ENCODE data around the gene RAPGEF2.

Gene RAPGEF2

DNA sequence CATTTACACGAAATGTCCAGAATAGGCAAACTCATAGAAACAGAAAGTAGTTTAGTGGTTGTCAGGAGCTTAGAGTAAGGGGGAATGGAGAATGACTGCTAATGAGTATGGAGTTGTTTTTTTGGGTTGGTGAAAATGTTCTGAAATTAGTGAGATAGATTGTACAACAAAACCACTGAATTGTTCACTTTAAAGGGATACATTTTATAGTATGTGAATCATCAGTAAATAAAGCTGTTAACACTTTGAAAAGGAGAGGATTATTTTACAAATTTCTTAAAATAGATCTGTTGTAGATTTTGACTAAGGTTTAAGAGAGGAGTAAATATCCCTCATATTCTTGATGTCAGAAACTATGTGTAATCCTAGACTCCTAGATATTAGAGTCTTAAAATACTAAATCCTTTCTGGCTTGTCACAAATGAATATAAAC, 82.7 kb downstream of the RAPGEF2 start:
- no peaks in the 10 kb centered on the region for H3K36me3 ChIP-seq (ENCODE audit: control insufficient read depth, low read length)
- H3K79me2 ChIP-seq (ENCODE audit: control insufficient read depth, low read length), result peaks cover 8% of the 10 kb centered on the region; the same call in 1 of the 2 replicates
- H4K20me1 ChIP-seq (ENCODE audit: control insufficient read depth, insufficient read depth, low read depth, low read length), result no peaks in the 10 kb centered on the region
- H3K4me3 ChIP-seq (ENCODE audit: low read length), result no peak overlapping the region
- no peaks in the 10 kb centered on the region for H3K9me2 ChIP-seq (replicated peaks; ENCODE audit: control insufficient read depth, low read length)
- H3K4me2 ChIP-seq (ENCODE audit: low read length), result no peak overlapping the region
- no peaks in the 10 kb centered on the region for H3K27me3 ChIP-seq (ENCODE audit: control insufficient read depth, low read length)
- peaks cover 9% of the 10 kb centered on the region for H3K4me1 ChIP-seq (ENCODE audit: control insufficient read depth, low read length)
- H3F3A ChIP-seq (ENCODE audit: control insufficient read depth, insufficient read depth), result no peaks in the 10 kb centered on the region
- H3K27ac ChIP-seq (ENCODE audit: low read depth, low read length), result no peak overlapping the region
- no peaks in the 10 kb centered on the region for H3K9me3 ChIP-seq (ENCODE audit: control insufficient read depth, insufficient read depth, low read length)
- TF ChIP-seq, protein P1, sequence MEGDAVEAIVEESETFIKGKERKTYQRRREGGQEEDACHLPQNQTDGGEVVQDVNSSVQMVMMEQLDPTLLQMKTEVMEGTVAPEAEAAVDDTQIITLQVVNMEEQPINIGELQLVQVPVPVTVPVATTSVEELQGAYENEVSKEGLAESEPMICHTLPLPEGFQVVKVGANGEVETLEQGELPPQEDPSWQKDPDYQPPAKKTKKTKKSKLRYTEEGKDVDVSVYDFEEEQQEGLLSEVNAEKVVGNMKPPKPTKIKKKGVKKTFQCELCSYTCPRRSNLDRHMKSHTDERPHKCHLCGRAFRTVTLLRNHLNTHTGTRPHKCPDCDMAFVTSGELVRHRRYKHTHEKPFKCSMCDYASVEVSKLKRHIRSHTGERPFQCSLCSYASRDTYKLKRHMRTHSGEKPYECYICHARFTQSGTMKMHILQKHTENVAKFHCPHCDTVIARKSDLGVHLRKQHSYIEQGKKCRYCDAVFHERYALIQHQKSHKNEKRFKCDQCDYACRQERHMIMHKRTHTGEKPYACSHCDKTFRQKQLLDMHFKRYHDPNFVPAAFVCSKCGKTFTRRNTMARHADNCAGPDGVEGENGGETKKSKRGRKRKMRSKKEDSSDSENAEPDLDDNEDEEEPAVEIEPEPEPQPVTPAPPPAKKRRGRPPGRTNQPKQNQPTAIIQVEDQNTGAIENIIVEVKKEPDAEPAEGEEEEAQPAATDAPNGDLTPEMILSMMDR (IDR thresholded peaks at IDR 0.05; ENCODE audit: low read depth, low read length, poor library complexity, severe bottlenecking), result no peak
- no peak for TF ChIP-seq EZH2phosphoT487 (IDR thresholded peaks at IDR 0.05; ENCODE audit: borderline replicate concordance, low read length)

GRCh38 chr4:159188646-159189045, 85.8 kb downstream of the RAPGEF2 start:
- peaks cover 5% of the 10 kb centered on the region; the same call in 1 of the 2 replicates for H3K79me2 ChIP-seq (ENCODE audit: control insufficient read depth, low read length)
- no peaks in the 10 kb centered on the region for H3K9me2 ChIP-seq (replicated peaks; ENCODE audit: control insufficient read depth, low read length)
- H3K36me3 ChIP-seq (ENCODE audit: control insufficient read depth, low read length), result no peaks in the 10 kb centered on the region
- TF ChIP-seq, protein P1 (IDR thresholded peaks at IDR 0.05; ENCODE audit: low read depth, low read length, poor library complexity, severe bottlenecking), result no peak
- TF ChIP-seq EZH2phosphoT487 (IDR thresholded peaks at IDR 0.05; ENCODE audit: borderline replicate concordance, low read length), result no peak
- peaks cover 9% of the 10 kb centered on the region for H3K4me1 ChIP-seq (ENCODE audit: control insufficient read depth, low read length)
- H3K27ac ChIP-seq (ENCODE audit: low read depth, low read length), result no peak overlapping the region
- no peaks in the 10 kb centered on the region for H3F3A ChIP-seq (ENCODE audit: control insufficient read depth, insufficient read depth)
- H4K20me1 ChIP-seq (ENCODE audit: control insufficient read depth, insufficient read depth, low read depth, low read length), result no peaks in the 10 kb centered on the region
- H3K9me3 ChIP-seq (ENCODE audit: control insufficient read depth, insufficient read depth, low read length), result no peaks in the 10 kb centered on the region
- H3K4me3 ChIP-seq (ENCODE audit: low read length), result no peak overlapping the region
- no peak overlapping the region for H3K4me2 ChIP-seq (ENCODE audit: low read length)
- no peaks in the 10 kb centered on the region for H3K27me3 ChIP-seq (ENCODE audit: control insufficient read depth, low read length)

DNA sequence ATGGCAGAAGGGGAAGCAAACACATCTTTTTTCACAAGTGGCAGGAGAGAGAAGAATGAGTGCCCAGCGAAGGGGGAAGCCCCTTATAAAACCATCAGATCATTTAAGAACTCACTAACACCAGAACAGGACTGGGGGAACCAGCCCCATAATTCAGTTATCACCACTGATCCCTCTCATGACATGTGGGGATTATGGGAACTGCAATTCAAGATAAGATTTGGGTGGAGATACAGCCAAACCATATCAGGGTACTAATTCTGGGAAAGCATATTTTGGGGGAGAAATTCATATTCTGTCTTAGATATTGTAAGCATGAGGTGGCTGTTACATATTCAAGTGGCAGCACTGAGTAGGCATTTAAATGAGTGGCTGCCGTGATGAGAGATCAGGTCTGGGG, 87.8 kb downstream of the RAPGEF2 start:
- Histone ChIP-seq H3F3A (ENCODE audit: control insufficient read depth, insufficient read depth) (no peaks in the 10 kb centered on the region), H3K4me1 (ENCODE audit: control insufficient read depth, low read length) (peaks cover 9% of the 10 kb centered on the region), H3K9me2 (replicated peaks; ENCODE audit: control insufficient read depth, low read length) (no peaks in the 10 kb centered on the region), H4K20me1 (ENCODE audit: control insufficient read depth, insufficient read depth, low read depth, low read length) (no peaks in the 10 kb centered on the region), H3K4me2 (ENCODE audit: low read length) (no peak overlapping the region), H3K27ac (ENCODE audit: low read depth, low read length) (no peak overlapping the region), H3K79me2 (ENCODE audit: control insufficient read depth, low read length) (0 out of 2 replicates have a peak, but pooled peaks cover under 1% of the 10 kb centered on the region), H3K27me3 (ENCODE audit: control insufficient read depth, low read length) (no peaks in the 10 kb centered on the region), H3K9me3 (ENCODE audit: control insufficient read depth, insufficient read depth, low read length) (no peaks in the 10 kb centered on the region), H3K4me3 (ENCODE audit: low read length) (no peak overlapping the region), H3K36me3 (ENCODE audit: control insufficient read depth, low read length) (no peaks in the 10 kb centered on the region)
- TF ChIP-seq, protein P1 (IDR thresholded peaks at IDR 0.05; ENCODE audit: low read depth, low read length, poor library complexity, severe bottlenecking), result no peak
- TF ChIP-seq EZH2phosphoT487 (IDR thresholded peaks at IDR 0.05; ENCODE audit: borderline replicate concordance, low read length), result no peak
